ENCODE measurements around the gene SORCS2. TPM values are rescaled to one million over a fixed set of nuclear protein-coding genes. Genes with fewer than 3 reads are reported as not detected.

SORCS2 gene
- total RNA-seq, 1 experiment from 2014 or later, result 0.15 TPM

GRCh38 chr4:7372673-7373072 is 180.3 kb downstream of the SORCS2 start:
- intact Hi-C loops (cut with micrococcal nuclease; ENCODE audit: unreplicated experiment), result no loop called here
- in situ Hi-C loops (cut with HindIII; ENCODE audit: low pct_unique_long_range_greater_than_20kb, low sequenced_read_pairs), result no loop called here
- ChIA-PET CTCF (no interaction called here), POLR2A (no interaction called here)
- Histone ChIP-seq H3K9me3 (ENCODE audit: control insufficient read depth, insufficient read depth, low read depth, low read length) (no peaks in the 10 kb centered on the region), H3K4me3 (ENCODE audit: low read depth in 2 of 2, low read length in 2 of 2) (no peak overlapping the region), H3K27me3 (ENCODE audit: control insufficient read depth, insufficient read depth, low read length) (no peaks in the 10 kb centered on the region), H3K27ac (ENCODE audit: low read length) (no peak overlapping the region), H3K36me3 (ENCODE audit: control insufficient read depth, insufficient read depth, low read length) (no peaks in the 10 kb centered on the region), H3K4me1 (ENCODE audit: control insufficient read depth, insufficient read depth, low read length) (no peaks in the 10 kb centered on the region)
- ATAC-seq, result no peak
- no TSS peak for BruUV-seq (replicated peaks)
- no peak for DNase-seq (ENCODE audit: low read depth, low spot score)
- no peak for TF ChIP-seq REST (IDR thresholded peaks at IDR 0.05; ENCODE audit: insufficient read depth in 1 of 2, low read depth in 2 of 2, low read length in 1 of 2)
- no peak for TF ChIP-seq POLR2AphosphoS5 (IDR thresholded peaks at IDR 0.05; ENCODE audit: low read depth, low read length)
- no peak for TF ChIP-seq CTCF (IDR thresholded peaks at IDR 0.05)
- no peak for TF ChIP-seq SIN3A (IDR thresholded peaks at IDR 0.05; ENCODE audit: borderline replicate concordance, insufficient read depth, low read depth, low read length)
- no peak for TF ChIP-seq TCF7L2 (IDR thresholded peaks at IDR 0.05; ENCODE audit: low read depth, low read length)

DNA sequence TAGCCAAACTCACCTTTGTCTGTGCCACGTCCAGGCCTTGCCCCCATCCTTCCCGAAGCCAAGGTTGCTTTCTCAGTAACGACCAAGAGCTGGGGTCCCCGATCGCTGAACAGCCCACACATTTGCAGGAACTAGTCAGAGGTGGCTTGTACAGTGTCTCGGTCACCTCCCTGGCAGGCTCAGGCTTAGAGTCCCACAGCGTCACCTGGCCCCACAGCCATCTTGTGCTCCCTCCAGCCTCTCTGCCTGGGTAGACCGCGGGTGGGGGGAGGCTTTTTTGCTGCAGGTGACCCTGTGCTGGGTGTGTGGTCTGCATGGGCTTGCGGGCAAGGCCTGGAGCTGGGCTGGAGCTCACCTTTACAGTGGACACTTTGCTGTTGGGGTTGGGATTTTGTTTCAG is 182.2 kb downstream of the SORCS2 start:
- TF ChIP-seq SIN3A (IDR thresholded peaks at IDR 0.05; ENCODE audit: borderline replicate concordance, insufficient read depth, low read depth, low read length) (no peak), REST (IDR thresholded peaks at IDR 0.05; ENCODE audit: insufficient read depth in 1 of 2, low read depth in 2 of 2, low read length in 1 of 2) (no peak), POLR2AphosphoS5 (IDR thresholded peaks at IDR 0.05; ENCODE audit: low read depth, low read length) (no peak), CTCF (IDR thresholded peaks at IDR 0.05) (no peak), TCF7L2 (IDR thresholded peaks at IDR 0.05; ENCODE audit: low read depth, low read length) (no peak)
- Histone ChIP-seq H3K36me3 (ENCODE audit: control insufficient read depth, insufficient read depth, low read length) (no peaks in the 10 kb centered on the region), H3K27me3 (ENCODE audit: control insufficient read depth, insufficient read depth, low read length) (no peaks in the 10 kb centered on the region), H3K27ac (ENCODE audit: low read length) (no peak overlapping the region), H3K4me3 (ENCODE audit: low read depth in 2 of 2, low read length in 2 of 2) (no peak overlapping the region), H3K4me1 (ENCODE audit: control insufficient read depth, insufficient read depth, low read length) (no peaks in the 10 kb centered on the region), H3K9me3 (ENCODE audit: control insufficient read depth, insufficient read depth, low read depth, low read length) (no peaks in the 10 kb centered on the region)
- in situ Hi-C loops (cut with HindIII; ENCODE audit: low pct_unique_long_range_greater_than_20kb, low sequenced_read_pairs), result no loop called here
- no TSS peak for BruUV-seq (replicated peaks)
- ChIA-PET CTCF (no interaction called here), POLR2A (no interaction called here)
- intact Hi-C loops (cut with micrococcal nuclease; ENCODE audit: unreplicated experiment), result no loop called here
- ATAC-seq, result no peak
- DNase-seq (ENCODE audit: low read depth, low spot score), result no peak

Data from Panc1 (cell line).